WTC11 (cell line): ENCODE data around the gene ADARB2. TPM values are rescaled to one million over a fixed set of nuclear protein-coding genes. Genes with fewer than 3 reads are reported as not detected.

ENCODE experiments used
- ATAC-seq: fragments of 200-7000 bp; cut with Tn5 transposase; 2 replicates; pipeline ENCODE4 v1.10.0; 2021; ENCODE audit warnings: mild to moderate bottlenecking, moderate library complexity
- CTCF ChIA-PET: fragments of 300-600 bp; sonication (Branson Sonifier 250); formaldehyde crosslinking; loops from one replicate; lab custom pipeline; 2021; ENCODE audit warnings: antibody characterized with exemption; lab: Charles Lee
- POLR2A ChIA-PET: fragments of 350-600 bp; sonication (Branson Sonifier 250); formaldehyde crosslinking; loops from one replicate; lab custom pipeline; 2021; ENCODE audit warnings: antibody characterized with exemption; lab: Charles Lee
- DNase-seq: peaks from one replicate; pipeline ENCODE4 v3.0.0; 2021; ENCODE audit warnings: low spot score
- H3K27ac Mint-ChIP-seq: 2 replicates; pipeline ENCODE4 v1.8.0; 2021; ENCODE audit warnings: mixed read lengths
- H3K27me3 Mint-ChIP-seq: 2 replicates; pipeline ENCODE4 v1.8.0; 2021; ENCODE audit warnings: low read depth, mild to moderate bottlenecking, moderate library complexity, mixed read lengths
- H3K36me3 Mint-ChIP-seq: 2 replicates; pipeline ENCODE4 v1.8.0; 2021; ENCODE audit warnings: mixed read lengths
- H3K4me1 Mint-ChIP-seq: 2 replicates; pipeline ENCODE4 v1.8.0; 2022; ENCODE audit warnings: mixed read lengths
- H3K4me3 Mint-ChIP-seq: 2 replicates; pipeline ENCODE4 v1.8.0; 2021; ENCODE audit warnings: mild to moderate bottlenecking, moderate library complexity, mixed read lengths
- H3K9me3 Mint-ChIP-seq: 2 replicates; pipeline ENCODE4 v1.8.0; 2021; ENCODE audit warnings: mixed read lengths
- CREB1 ChIP-seq: sonication (generic); formaldehyde crosslinking; IDR thresholded peaks from 2 replicates; pipeline ENCODE4 v1.8.0; 2023; ENCODE audit warnings: mild to moderate bottlenecking, missing genetic modification reagents
- FOXJ3 ChIP-seq: sonication (generic); formaldehyde crosslinking; IDR thresholded peaks from 2 replicates; pipeline ENCODE4 v1.9.0; 2021; ENCODE audit warnings: missing genetic modification reagents, mild to moderate bottlenecking, borderline replicate concordance
- GABPB1 ChIP-seq: sonication (generic); formaldehyde crosslinking; IDR thresholded peaks from 2 replicates; pipeline ENCODE4 v1.8.1; 2023; ENCODE audit warnings: mild to moderate bottlenecking, missing genetic modification reagents
- MXD4 ChIP-seq: fragments of 250-450 bp; sonication (Bioruptor Pico); IDR thresholded peaks from 2 replicates; pipeline ENCODE4 v1.8.0; 2021; ENCODE audit warnings: mild to moderate bottlenecking, moderate library complexity, borderline replicate concordance
- NFATC4 ChIP-seq: fragments of 250-450 bp; sonication (Bioruptor Pico); IDR thresholded peaks from 2 replicates; pipeline ENCODE4 v1.9.0; 2021; ENCODE audit warnings: mild to moderate bottlenecking
- OVOL2 ChIP-seq: fragments of 250-450 bp; sonication (Bioruptor Pico); IDR thresholded peaks from 2 replicates; pipeline ENCODE4 v1.9.0; 2021; ENCODE audit warnings: mild to moderate bottlenecking, borderline replicate concordance
- PRRX2 ChIP-seq: fragments of 250-450 bp; sonication (Bioruptor Pico); IDR thresholded peaks from 2 replicates; pipeline ENCODE4 v1.8.0; 2021; ENCODE audit warnings: mild to moderate bottlenecking
- TP53 ChIP-seq: sonication (generic); formaldehyde crosslinking; IDR thresholded peaks from 2 replicates; pipeline ENCODE4 v1.8.1; 2023; ENCODE audit warnings: mild to moderate bottlenecking, missing genetic modification reagents
- ZNF263 ChIP-seq: sonication (generic); formaldehyde crosslinking; IDR thresholded peaks from 2 replicates; pipeline ENCODE4 v1.8.1; 2022; ENCODE audit warnings: low read depth, mild to moderate bottlenecking, moderate library complexity, missing genetic modification reagents
- ZNF317 ChIP-seq: sonication (generic); formaldehyde crosslinking; IDR thresholded peaks from 2 replicates; pipeline ENCODE4 v1.8.1; 2023; ENCODE audit warnings: low read depth, mild to moderate bottlenecking, moderate library complexity, missing genetic modification reagents, borderline replicate concordance
- total RNA-seq: library from RNA; stranded (reverse); gene quantifications from 3 replicates; pipeline ENCODE4 v1.2.3, GENCODE V29; 2021
- TF ChIP-seq, protein P1 (sequence below): sonication (generic); formaldehyde crosslinking; IDR thresholded peaks from 2 replicates; pipeline ENCODE4 v1.8.0; 2022; ENCODE audit warnings: missing genetic modification reagents
- TF ChIP-seq, protein P2 (sequence below): sonication (generic); formaldehyde crosslinking; IDR thresholded peaks from 2 replicates; pipeline ENCODE4 v1.8.1; 2022; ENCODE audit warnings: mild to moderate bottlenecking, missing genetic modification reagents, moderate library complexity, borderline replicate concordance
- TF ChIP-seq, protein P3 (sequence below): sonication (generic); formaldehyde crosslinking; IDR thresholded peaks from 2 replicates; pipeline ENCODE4 v1.8.1; 2022; ENCODE audit warnings: low read depth, missing genetic modification reagents, borderline replicate concordance
- TF ChIP-seq, protein P4 (sequence below): sonication (generic); formaldehyde crosslinking; IDR thresholded peaks from 2 replicates; pipeline ENCODE4 v1.8.1; 2023; ENCODE audit warnings: mild to moderate bottlenecking, missing genetic modification reagents, moderate library complexity
- TF ChIP-seq, protein P5 (sequence below): sonication (generic); formaldehyde crosslinking; conservative IDR thresholded peaks from 2 replicates; pipeline ENCODE4 v1.8.1; 2022; ENCODE audit warnings: mild to moderate bottlenecking, missing genetic modification reagents
- TF ChIP-seq, protein P6 (sequence below): sonication (generic); formaldehyde crosslinking; IDR thresholded peaks from 2 replicates; pipeline ENCODE4 v1.8.1; 2022; ENCODE audit warnings: mild to moderate bottlenecking, moderate library complexity, missing genetic modification reagents
- TF ChIP-seq, protein P7 (sequence below): sonication (generic); formaldehyde crosslinking; IDR thresholded peaks from 2 replicates; pipeline ENCODE4 v1.8.0; 2023; ENCODE audit warnings: missing genetic modification reagents, mild to moderate bottlenecking, borderline replicate concordance

ADARB2 gene
- total RNA-seq, 1 experiment from 2014 or later: 3.7 TPM

DNA sequence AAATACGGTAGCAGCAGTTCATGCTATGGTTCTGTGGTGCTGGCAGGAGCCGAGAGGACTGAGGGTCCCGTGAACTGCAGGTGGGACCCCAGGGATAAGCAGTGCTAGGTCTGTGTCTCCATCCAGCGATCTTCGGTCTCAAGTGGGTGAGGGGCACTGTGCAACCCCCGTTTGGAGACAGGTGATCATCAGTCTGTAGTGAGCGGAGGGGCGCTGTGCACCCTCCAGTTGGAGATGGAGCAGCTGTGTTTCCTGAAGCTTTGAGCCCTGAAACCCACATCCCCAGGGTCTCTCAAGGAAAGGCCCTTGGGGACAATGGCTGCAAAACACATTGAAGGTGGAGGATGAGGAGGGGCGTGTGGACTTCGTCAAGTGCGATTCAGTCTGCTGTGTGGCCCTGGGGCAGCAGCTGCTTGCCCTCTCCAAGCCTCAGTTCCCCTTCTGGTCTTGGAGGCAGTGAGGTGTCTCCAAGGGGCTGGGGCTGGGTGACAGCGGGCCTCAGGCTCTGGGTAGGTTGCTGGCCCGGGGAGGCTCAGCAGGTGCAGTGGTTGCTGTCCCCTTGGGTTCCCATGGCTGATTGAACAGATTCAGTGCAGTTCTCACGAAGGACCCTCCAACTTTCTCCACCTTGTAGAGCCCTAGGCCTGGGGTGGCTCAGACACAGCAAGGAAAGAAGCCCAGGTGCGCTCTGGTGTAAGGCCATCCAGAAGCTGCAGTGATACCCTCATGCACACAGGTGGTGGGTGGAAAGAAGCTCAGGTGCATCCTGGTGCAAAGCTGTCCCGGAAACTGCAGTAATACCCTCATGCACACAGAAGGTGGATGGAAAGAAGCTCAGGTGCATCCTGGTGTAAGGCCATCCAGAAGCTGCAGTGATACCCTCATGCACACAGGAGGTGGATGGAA lies 160.6 kb downstream of the ADARB2 start (continued):
- TF ChIP-seq, protein P1, sequence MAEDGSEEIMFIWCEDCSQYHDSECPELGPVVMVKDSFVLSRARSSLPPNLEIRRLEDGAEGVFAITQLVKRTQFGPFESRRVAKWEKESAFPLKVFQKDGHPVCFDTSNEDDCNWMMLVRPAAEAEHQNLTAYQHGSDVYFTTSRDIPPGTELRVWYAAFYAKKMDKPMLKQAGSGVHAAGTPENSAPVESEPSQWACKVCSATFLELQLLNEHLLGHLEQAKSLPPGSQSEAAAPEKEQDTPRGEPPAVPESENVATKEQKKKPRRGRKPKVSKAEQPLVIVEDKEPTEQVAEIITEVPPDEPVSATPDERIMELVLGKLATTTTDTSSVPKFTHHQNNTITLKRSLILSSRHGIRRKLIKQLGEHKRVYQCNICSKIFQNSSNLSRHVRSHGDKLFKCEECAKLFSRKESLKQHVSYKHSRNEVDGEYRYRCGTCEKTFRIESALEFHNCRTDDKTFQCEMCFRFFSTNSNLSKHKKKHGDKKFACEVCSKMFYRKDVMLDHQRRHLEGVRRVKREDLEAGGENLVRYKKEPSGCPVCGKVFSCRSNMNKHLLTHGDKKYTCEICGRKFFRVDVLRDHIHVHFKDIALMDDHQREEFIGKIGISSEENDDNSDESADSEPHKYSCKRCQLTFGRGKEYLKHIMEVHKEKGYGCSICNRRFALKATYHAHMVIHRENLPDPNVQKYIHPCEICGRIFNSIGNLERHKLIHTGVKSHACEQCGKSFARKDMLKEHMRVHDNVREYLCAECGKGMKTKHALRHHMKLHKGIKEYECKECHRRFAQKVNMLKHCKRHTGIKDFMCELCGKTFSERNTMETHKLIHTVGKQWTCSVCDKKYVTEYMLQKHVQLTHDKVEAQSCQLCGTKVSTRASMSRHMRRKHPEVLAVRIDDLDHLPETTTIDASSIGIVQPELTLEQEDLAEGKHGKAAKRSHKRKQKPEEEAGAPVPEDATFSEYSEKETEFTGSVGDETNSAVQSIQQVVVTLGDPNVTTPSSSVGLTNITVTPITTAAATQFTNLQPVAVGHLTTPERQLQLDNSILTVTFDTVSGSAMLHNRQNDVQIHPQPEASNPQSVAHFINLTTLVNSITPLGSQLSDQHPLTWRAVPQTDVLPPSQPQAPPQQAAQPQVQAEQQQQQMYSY (CRISPR knock-in tag): no peak
- TF ChIP-seq, protein P2, sequence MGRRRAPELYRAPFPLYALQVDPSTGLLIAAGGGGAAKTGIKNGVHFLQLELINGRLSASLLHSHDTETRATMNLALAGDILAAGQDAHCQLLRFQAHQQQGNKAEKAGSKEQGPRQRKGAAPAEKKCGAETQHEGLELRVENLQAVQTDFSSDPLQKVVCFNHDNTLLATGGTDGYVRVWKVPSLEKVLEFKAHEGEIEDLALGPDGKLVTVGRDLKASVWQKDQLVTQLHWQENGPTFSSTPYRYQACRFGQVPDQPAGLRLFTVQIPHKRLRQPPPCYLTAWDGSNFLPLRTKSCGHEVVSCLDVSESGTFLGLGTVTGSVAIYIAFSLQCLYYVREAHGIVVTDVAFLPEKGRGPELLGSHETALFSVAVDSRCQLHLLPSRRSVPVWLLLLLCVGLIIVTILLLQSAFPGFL (CRISPR knock-in tag): no peak
- TF ChIP-seq PRRX2 (CRISPR knock-in tag): no peak

DNA sequence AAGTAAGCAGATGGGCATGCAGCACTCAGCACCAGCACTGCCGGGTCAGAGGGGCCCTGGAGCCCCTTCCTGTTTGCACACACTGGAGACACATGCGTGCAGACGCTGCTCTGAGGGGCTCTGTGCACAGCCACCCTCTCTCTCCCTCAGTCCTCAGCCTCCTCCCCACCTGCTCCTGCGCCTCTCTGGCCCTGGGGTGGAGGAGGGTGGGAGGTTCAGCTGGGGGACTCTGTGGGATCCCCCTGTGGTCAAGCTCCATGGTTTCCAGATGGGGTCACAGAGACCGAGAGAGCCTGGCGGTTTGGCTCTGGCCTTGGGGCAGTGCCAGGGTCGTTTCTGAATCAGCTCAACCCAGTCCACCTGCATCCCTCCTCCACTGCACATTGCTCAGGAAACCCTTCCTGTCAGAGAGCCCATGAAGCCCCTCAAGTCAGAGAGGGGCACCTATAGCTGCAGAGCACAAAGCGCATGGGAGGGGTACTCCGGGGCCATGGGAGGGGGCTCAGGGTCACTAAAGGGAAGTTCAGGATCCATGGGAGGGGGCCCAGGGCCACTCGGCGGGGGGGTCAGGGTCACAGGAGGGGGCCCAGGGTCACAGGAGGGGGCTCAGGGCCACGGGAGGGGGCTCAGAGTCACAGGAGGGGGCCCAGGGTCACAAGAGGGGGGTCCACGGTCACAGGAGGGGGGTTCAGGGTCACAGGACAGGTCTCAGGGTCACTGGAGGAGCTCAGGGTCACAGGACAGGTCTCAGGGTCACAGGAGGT lies 161.7 kb downstream of the ADARB2 start:
- H3K36me3 Mint-ChIP-seq: no peaks in the 10 kb centered on the region
- H3K27ac Mint-ChIP-seq: no peak overlapping the region
- no peak overlapping the region for H3K4me3 Mint-ChIP-seq
- ATAC-seq (no peak), DNase-seq (no peak)
- peaks cover 3% of the 10 kb centered on the region for H3K27me3 Mint-ChIP-seq
- CTCF ChIA-PET: no interaction called here
- POLR2A ChIA-PET: no interaction called here
- H3K4me1 Mint-ChIP-seq: no peaks in the 10 kb centered on the region
- TF ChIP-seq GABPB1 (CRISPR knock-in tag): no peak
- TF ChIP-seq, protein P3, sequence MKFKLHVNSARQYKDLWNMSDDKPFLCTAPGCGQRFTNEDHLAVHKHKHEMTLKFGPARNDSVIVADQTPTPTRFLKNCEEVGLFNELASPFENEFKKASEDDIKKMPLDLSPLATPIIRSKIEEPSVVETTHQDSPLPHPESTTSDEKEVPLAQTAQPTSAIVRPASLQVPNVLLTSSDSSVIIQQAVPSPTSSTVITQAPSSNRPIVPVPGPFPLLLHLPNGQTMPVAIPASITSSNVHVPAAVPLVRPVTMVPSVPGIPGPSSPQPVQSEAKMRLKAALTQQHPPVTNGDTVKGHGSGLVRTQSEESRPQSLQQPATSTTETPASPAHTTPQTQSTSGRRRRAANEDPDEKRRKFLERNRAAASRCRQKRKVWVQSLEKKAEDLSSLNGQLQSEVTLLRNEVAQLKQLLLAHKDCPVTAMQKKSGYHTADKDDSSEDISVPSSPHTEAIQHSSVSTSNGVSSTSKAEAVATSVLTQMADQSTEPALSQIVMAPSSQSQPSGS (CRISPR knock-in tag): no peak
- H3K9me3 Mint-ChIP-seq: peaks cover 4% of the 10 kb centered on the region; the same call in 1 of the 2 replicates

DNA sequence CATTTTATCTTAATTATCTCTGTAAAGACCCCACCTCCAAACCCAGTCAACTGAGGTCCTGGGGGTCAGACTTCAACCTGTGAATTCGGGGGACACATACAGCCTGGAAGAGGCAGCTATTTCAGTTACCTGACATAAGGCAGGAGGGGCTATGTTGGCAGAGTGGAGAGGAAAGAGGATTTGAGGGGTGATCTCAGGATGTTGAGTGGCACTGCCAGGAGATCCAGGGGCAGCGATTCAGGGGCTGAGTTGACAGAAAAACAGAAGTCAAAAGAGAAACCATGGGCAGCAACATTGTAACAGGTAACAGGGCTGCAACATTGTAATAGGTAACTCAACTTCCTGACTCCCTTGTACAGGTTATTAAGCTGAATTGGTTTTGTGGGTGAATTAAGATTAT lies 162.6 kb downstream of the ADARB2 start:
- Mint-ChIP-seq H3K36me3 (no peaks in the 10 kb centered on the region), H3K27me3 (peaks cover 3% of the 10 kb centered on the region), H3K27ac (no peak overlapping the region), H3K4me1 (no peaks in the 10 kb centered on the region), H3K4me3 (no peak overlapping the region), H3K9me3 (peaks cover 4% of the 10 kb centered on the region; the same call in 1 of the 2 replicates)
- no peak for ATAC-seq
- DNase-seq: no peak
- POLR2A ChIA-PET: no interaction called here
- CTCF ChIA-PET: interaction anchor here (1.6 kb wide), 1 partner anchor 12 kb away, joined by 4 read pairs; no protein-coding TSS in a partner anchor
- no peak for TF ChIP-seq TP53 (CRISPR knock-in tag)
- no peak for TF ChIP-seq ZNF317
- TF ChIP-seq ZNF263 (CRISPR knock-in tag): no peak
- TF ChIP-seq MXD4 (CRISPR knock-in tag): no peak
- TF ChIP-seq OVOL2 (CRISPR knock-in tag): no peak
- no peak for TF ChIP-seq NFATC4 (CRISPR knock-in tag)
- TF ChIP-seq, protein P4, sequence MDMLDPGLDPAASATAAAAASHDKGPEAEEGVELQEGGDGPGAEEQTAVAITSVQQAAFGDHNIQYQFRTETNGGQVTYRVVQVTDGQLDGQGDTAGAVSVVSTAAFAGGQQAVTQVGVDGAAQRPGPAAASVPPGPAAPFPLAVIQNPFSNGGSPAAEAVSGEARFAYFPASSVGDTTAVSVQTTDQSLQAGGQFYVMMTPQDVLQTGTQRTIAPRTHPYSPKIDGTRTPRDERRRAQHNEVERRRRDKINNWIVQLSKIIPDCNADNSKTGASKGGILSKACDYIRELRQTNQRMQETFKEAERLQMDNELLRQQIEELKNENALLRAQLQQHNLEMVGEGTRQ: no peak
- TF ChIP-seq FOXJ3 (CRISPR knock-in tag): no peak
- TF ChIP-seq, protein P5, sequence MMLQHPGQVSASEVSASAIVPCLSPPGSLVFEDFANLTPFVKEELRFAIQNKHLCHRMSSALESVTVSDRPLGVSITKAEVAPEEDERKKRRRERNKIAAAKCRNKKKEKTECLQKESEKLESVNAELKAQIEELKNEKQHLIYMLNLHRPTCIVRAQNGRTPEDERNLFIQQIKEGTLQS: no peak
- TF ChIP-seq, protein P6, sequence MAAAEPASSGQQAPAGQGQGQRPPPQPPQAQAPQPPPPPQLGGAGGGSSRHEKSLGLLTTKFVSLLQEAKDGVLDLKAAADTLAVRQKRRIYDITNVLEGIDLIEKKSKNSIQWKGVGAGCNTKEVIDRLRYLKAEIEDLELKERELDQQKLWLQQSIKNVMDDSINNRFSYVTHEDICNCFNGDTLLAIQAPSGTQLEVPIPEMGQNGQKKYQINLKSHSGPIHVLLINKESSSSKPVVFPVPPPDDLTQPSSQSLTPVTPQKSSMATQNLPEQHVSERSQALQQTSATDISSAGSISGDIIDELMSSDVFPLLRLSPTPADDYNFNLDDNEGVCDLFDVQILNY (CRISPR knock-in tag): no peak
- no peak for TF ChIP-seq CREB1
- TF ChIP-seq, protein P7, sequence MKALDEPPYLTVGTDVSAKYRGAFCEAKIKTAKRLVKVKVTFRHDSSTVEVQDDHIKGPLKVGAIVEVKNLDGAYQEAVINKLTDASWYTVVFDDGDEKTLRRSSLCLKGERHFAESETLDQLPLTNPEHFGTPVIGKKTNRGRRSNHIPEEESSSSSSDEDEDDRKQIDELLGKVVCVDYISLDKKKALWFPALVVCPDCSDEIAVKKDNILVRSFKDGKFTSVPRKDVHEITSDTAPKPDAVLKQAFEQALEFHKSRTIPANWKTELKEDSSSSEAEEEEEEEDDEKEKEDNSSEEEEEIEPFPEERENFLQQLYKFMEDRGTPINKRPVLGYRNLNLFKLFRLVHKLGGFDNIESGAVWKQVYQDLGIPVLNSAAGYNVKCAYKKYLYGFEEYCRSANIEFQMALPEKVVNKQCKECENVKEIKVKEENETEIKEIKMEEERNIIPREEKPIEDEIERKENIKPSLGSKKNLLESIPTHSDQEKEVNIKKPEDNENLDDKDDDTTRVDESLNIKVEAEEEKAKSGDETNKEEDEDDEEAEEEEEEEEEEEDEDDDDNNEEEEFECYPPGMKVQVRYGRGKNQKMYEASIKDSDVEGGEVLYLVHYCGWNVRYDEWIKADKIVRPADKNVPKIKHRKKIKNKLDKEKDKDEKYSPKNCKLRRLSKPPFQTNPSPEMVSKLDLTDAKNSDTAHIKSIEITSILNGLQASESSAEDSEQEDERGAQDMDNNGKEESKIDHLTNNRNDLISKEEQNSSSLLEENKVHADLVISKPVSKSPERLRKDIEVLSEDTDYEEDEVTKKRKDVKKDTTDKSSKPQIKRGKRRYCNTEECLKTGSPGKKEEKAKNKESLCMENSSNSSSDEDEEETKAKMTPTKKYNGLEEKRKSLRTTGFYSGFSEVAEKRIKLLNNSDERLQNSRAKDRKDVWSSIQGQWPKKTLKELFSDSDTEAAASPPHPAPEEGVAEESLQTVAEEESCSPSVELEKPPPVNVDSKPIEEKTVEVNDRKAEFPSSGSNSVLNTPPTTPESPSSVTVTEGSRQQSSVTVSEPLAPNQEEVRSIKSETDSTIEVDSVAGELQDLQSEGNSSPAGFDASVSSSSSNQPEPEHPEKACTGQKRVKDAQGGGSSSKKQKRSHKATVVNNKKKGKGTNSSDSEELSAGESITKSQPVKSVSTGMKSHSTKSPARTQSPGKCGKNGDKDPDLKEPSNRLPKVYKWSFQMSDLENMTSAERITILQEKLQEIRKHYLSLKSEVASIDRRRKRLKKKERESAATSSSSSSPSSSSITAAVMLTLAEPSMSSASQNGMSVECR (CRISPR knock-in tag): no peak
